Neural progenitor cell (in vitro differentiated cells): ENCODE data around the gene NTN4. TPM values are rescaled to one million over a fixed set of nuclear protein-coding genes. Genes with fewer than 3 reads are reported as not detected.

ENCODE experiments used
- DNase-seq: peaks from one replicate; pipeline ENCODE4 v3.0.0-alpha.2; 2016; ENCODE audit warnings: low spot score
- H2AFZ ChIP-seq: fragments of 200-600 bp; sonication (generic); replicated peaks from 2 replicates; pipeline ENCODE4 v1.6.1; 2016; ENCODE audit warnings: antibody characterized with exemption
- H3F3A ChIP-seq: fragments of 200-600 bp; sonication (generic); 2 replicates; pipeline ENCODE4 v1.6.1; 2016; ENCODE audit warnings: antibody characterized with exemption, low read depth
- H3K27ac ChIP-seq: fragments of 200-600 bp; sonication (generic); 2 replicates; pipeline ENCODE4 v1.5.1; 2016; ENCODE audit warnings: mild to moderate bottlenecking
- H3K27me3 ChIP-seq: fragments of 200-600 bp; sonication (generic); 2 replicates; pipeline ENCODE4 v1.6.1; 2016; ENCODE audit warnings: mild to moderate bottlenecking, moderate library complexity
- H3K36me3 ChIP-seq: fragments of 200-600 bp; sonication (generic); 2 replicates; pipeline ENCODE4 v1.5.1; 2016
- H3K4me1 ChIP-seq: fragments of 200-600 bp; sonication (generic); 2 replicates; pipeline ENCODE4 v1.6.1; 2016; ENCODE audit warnings: mixed run types
- H3K4me2 ChIP-seq: fragments of 200-600 bp; sonication (generic); 2 replicates; pipeline ENCODE4 v1.6.1; 2016
- H3K4me3 ChIP-seq: fragments of 200-600 bp; sonication (generic); 2 replicates; pipeline ENCODE4 v1.5.1; 2016
- H3K79me2 ChIP-seq: fragments of 200-600 bp; sonication (generic); 2 replicates; pipeline ENCODE4 v1.6.1; 2016; ENCODE audit warnings: low read depth
- H3K9ac ChIP-seq: fragments of 200-600 bp; sonication (generic); 2 replicates; pipeline ENCODE4 v1.6.1; 2016
- H3K9me3 ChIP-seq: fragments of 200-600 bp; sonication (generic); 2 replicates; pipeline ENCODE4 v1.5.1; 2016; ENCODE audit warnings: low read depth
- H4K20me1 ChIP-seq: fragments of 200-600 bp; sonication (generic); 2 replicates; pipeline ENCODE4 v1.6.1; 2016; ENCODE audit warnings: low read depth
- H3K27ac Mint-ChIP-seq: 3 replicates; pipeline ENCODE4 v1.8.0; 2021; ENCODE audit warnings: mixed read lengths
- H3K27me3 Mint-ChIP-seq: 2 replicates; pipeline ENCODE4 v1.8.0; 2022; ENCODE audit warnings: low read depth, mild to moderate bottlenecking, inconsistent platforms, moderate library complexity, mixed read lengths; ENCODE audit not compliant: insufficient read depth
- H3K36me3 Mint-ChIP-seq: 3 replicates; pipeline ENCODE4 v1.8.0; 2021; ENCODE audit warnings: mixed read lengths
- H3K4me1 Mint-ChIP-seq: 3 replicates; pipeline ENCODE4 v1.8.0; 2021; ENCODE audit warnings: mixed read lengths
- H3K4me3 Mint-ChIP-seq: 3 replicates; pipeline ENCODE4 v1.8.0; 2021; ENCODE audit warnings: mild to moderate bottlenecking, moderate library complexity, mixed read lengths
- H3K9me3 Mint-ChIP-seq: 3 replicates; pipeline ENCODE4 v1.8.0; 2020; ENCODE audit warnings: mixed read lengths
- CTCF ChIP-seq: fragments of 200-600 bp; sonication (generic); IDR thresholded peaks from 2 replicates; pipeline ENCODE4 v1.5.1; 2017; ENCODE audit warnings: antibody characterized with exemption, mild to moderate bottlenecking
- EZH2 ChIP-seq: fragments of 200-600 bp; sonication (generic); IDR thresholded peaks from 2 replicates; pipeline ENCODE4 v1.6.1; 2017; ENCODE audit warnings: antibody characterized with exemption, mild to moderate bottlenecking, moderate library complexity
- EZH2phosphoT487 ChIP-seq: fragments of 200-600 bp; sonication (generic); IDR thresholded peaks from 2 replicates; pipeline ENCODE4 v1.6.1; 2017; ENCODE audit warnings: antibody characterized with exemption
- total RNA-seq: library from RNA; depleted of rRNA; stranded (reverse); fragments of >200 nt; gene quantifications from 2 replicates; pipeline ENCODE4 v1.2.3, GENCODE V29; 2015; ENCODE audit warnings: low replicate concordance

NTN4 gene
- total RNA-seq, 1 donor from 2014 or later = 2.3 TPM

DNA sequence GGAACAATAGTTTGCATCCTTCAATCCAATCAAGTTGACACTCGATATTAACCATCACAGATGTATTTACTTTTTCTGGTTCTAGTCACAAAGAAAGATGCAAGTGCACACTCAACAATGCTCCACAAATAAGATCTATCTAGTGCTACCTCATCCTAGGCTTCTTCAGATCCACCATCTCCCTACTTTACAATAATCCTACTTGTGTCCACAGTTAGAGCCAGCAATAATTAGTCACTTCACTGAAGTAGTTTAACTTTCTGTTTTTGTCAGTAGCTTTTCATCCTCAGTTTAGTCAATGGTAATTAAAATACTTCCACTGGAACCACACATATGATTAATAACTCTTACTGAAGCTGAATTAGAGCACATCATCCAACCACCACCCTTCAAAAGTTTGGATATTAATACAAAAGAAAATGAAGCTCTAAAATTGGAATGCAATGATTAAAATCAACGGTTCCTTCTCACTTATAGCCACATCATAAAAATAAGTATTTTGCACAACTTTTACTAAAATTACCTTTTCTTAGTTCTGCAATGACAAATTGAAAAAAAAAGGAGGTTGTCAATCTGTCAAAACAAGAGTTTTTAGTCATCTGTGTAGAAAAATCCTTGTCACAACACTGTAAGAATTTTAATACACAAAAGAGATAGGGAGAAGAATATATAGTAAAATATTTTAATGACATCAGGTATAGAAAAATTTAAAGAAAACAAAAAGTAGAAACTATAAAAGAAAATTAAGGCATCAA, 39.9 kb upstream of the NTN4 start:
- Histone ChIP-seq H4K20me1 (no peaks in the 10 kb centered on the region), H3K36me3 (no peaks in the 10 kb centered on the region), H3K27me3 (no peaks in the 10 kb centered on the region), H3K9ac (no peak overlapping the region), H3K4me2 (no peak overlapping the region), H3K4me3 (no peak overlapping the region), H3K27ac (no peak overlapping the region), H3F3A (peaks cover 15% of the 10 kb centered on the region), H2AFZ (no peak overlapping the region), H3K9me3 (no peaks in the 10 kb centered on the region), H3K4me1 (peaks cover 26% of the 10 kb centered on the region), H3K79me2 (no peaks in the 10 kb centered on the region)
- DNase-seq = no peak
- peaks cover 2% of the 10 kb centered on the region for H3K27me3 Mint-ChIP-seq
- TF ChIP-seq CTCF (no peak), EZH2phosphoT487 (no peak), EZH2 (no peak)
- H3K36me3 Mint-ChIP-seq = no peaks in the 10 kb centered on the region
- H3K9me3 Mint-ChIP-seq = peaks cover 4% of the 10 kb centered on the region
- H3K4me3 Mint-ChIP-seq = no peak overlapping the region
- no peak overlapping the region for H3K27ac Mint-ChIP-seq
- H3K4me1 Mint-ChIP-seq = peaks cover 23% of the 10 kb centered on the region

DNA sequence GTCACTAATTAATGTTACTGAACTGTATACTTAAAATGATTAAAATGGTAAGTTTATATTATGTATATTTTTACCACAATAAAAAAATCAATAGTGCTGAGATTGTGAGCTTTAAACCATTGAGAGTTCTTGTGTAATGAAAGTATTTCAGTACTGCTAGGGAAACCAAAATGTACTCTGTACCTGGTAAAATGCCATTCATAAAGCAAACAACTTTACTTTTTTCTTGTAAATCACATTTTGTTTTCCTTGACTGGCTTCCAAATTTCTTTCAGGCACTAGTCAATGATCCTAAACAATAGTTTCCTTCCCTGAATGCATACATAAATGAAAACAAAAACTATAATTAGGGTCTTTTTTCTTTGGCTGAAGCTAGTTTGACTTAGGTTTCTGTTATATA, 38.8 kb upstream of the NTN4 start:
- H3K4me2 ChIP-seq = no peak overlapping the region
- no peak overlapping the region for H2AFZ ChIP-seq
- Mint-ChIP-seq H3K27me3 (peaks cover 5% of the 10 kb centered on the region), H3K9me3 (peaks cover 2% of the 10 kb centered on the region), H3K27ac (no peak overlapping the region), H3K4me1 (peaks cover 26% of the 10 kb centered on the region), H3K4me3 (no peak overlapping the region), H3K36me3 (no peaks in the 10 kb centered on the region)
- no peak overlapping the region for H3K9ac ChIP-seq
- no peak overlapping the region for H3K4me3 ChIP-seq
- no peaks in the 10 kb centered on the region for H3K27me3 ChIP-seq
- H3F3A ChIP-seq = peaks cover 15% of the 10 kb centered on the region
- no peaks in the 10 kb centered on the region for H4K20me1 ChIP-seq
- no peak for DNase-seq
- no peak for TF ChIP-seq EZH2
- TF ChIP-seq CTCF = no peak
- TF ChIP-seq EZH2phosphoT487 = no peak
- H3K36me3 ChIP-seq = no peaks in the 10 kb centered on the region
- H3K27ac ChIP-seq = no peak overlapping the region
- H3K4me1 ChIP-seq = peaks cover 28% of the 10 kb centered on the region
- no peaks in the 10 kb centered on the region for H3K9me3 ChIP-seq
- no peaks in the 10 kb centered on the region for H3K79me2 ChIP-seq

DNA sequence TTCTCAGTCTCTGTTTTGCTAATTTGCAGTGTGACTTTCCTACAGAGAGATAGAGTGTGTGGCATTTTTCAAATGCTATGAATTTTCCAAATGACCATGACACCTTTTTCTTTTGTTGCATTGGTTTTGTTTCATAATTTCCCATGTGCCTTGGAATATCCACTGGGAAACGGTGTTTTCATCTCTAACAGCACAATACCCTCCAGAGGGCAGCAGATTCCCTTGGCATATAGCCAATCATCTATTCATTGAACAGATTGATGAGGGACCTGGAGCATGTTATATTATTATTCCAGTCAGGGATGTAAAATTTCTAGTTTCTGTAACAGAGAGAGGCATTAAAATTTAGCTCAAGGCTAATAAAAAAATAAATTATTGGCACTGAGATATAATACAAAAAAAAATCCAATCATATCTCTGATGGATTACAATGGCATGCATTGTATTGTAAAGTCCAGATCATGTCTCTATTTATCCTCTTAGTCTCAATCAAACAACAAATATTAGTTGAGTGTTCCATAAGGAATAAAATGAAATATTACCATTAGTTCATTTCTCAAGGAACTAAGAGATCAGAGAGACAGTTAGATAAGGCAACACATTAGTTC, 29.6 kb upstream of the NTN4 start:
- peak; percentile 59 for TF ChIP-seq CTCF
- no peak for TF ChIP-seq EZH2
- no peaks in the 10 kb centered on the region for H3K36me3 Mint-ChIP-seq
- H4K20me1 ChIP-seq = no peaks in the 10 kb centered on the region
- no peaks in the 10 kb centered on the region for H3K9me3 ChIP-seq
- no peak overlapping the region for H2AFZ ChIP-seq
- no peaks in the 10 kb centered on the region for H3K36me3 ChIP-seq
- H3K27me3 ChIP-seq = no peaks in the 10 kb centered on the region
- no peak overlapping the region for H3K4me3 ChIP-seq
- H3F3A ChIP-seq = peaks cover 3% of the 10 kb centered on the region
- H3K4me2 ChIP-seq = no peak overlapping the region
- H3K27ac ChIP-seq = no peak overlapping the region
- H3K9ac ChIP-seq = no peak overlapping the region
- DNase-seq = peak; percentile 50
- H3K9me3 Mint-ChIP-seq = no peaks in the 10 kb centered on the region
- no peaks in the 10 kb centered on the region for H3K79me2 ChIP-seq
- H3K4me1 Mint-ChIP-seq = peaks cover 3% of the 10 kb centered on the region
- H3K4me1 ChIP-seq = peaks cover 4% of the 10 kb centered on the region
- no peak overlapping the region for H3K4me3 Mint-ChIP-seq
- H3K27ac Mint-ChIP-seq = no peak overlapping the region
- H3K27me3 Mint-ChIP-seq = peaks cover 6% of the 10 kb centered on the region
